Ovary (tissue), 3 donors: Measurements from ENCODE around the gene OBSCN.

Source experiments
- POLR2A ChIP-seq: fragments of 450-650 bp; IDR thresholded peaks from one replicate; pipeline ENCODE4 v1.6.1; 2017; ENCODE audit warnings: antibody characterized with exemption, mild to moderate bottlenecking, moderate library complexity
- TF ChIP-seq, protein P1 (sequence below), 3 donors: fragments of 450-650 bp in 2 of 3; fragments of 200-600 bp in 1 of 3; IDR thresholded peaks; one replicate each; pipeline versions ENCODE4 v1.5.1 to v1.8.0; 2016 to 2022; ENCODE audit warnings: antibody characterized with exemption in 3 of 3, mild to moderate bottlenecking in 1 of 3
- donor health status: DM: no; HTN: no; CAD: no.

DNA sequence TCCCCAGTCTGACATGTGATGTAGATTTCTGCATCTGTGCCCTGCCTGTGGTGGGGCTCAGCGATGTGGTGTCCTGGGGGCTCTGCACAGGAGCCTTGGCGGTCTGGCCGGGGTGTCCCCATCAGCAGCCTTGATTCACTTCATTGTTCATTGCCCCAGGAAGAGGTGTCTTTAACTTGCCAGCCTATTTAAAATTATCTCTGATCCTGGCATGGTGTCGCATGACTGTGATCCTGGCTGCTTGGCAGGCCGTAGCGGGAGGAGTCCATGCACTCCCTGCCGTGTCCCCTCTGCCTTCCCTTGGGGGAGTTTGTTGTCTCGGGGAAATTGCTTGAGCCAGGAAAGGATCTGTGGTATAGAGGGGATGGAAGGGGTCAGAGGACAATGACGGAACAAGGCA, 138.9 kb downstream of the OBSCN start:
- TF ChIP-seq, protein P1, sequence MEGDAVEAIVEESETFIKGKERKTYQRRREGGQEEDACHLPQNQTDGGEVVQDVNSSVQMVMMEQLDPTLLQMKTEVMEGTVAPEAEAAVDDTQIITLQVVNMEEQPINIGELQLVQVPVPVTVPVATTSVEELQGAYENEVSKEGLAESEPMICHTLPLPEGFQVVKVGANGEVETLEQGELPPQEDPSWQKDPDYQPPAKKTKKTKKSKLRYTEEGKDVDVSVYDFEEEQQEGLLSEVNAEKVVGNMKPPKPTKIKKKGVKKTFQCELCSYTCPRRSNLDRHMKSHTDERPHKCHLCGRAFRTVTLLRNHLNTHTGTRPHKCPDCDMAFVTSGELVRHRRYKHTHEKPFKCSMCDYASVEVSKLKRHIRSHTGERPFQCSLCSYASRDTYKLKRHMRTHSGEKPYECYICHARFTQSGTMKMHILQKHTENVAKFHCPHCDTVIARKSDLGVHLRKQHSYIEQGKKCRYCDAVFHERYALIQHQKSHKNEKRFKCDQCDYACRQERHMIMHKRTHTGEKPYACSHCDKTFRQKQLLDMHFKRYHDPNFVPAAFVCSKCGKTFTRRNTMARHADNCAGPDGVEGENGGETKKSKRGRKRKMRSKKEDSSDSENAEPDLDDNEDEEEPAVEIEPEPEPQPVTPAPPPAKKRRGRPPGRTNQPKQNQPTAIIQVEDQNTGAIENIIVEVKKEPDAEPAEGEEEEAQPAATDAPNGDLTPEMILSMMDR (IDR thresholded peaks at IDR 0.05): no peak
- no peak for TF ChIP-seq POLR2A
